RPMI7951 (cell line): Measurements from ENCODE around the gene PSMB11. TPM values are rescaled to one million over a fixed set of nuclear protein-coding genes. Genes with fewer than 3 reads are reported as not detected.

Experiments
- DNase-seq: peaks from one replicate; pipeline ENCODE4 v3.0.0-alpha.2; 2012; ENCODE audit warnings: low read depth
- total RNA-seq: library from RNA; depleted of rRNA; stranded (reverse); fragments of >200 nt; shearing (Covaris generic); gene quantifications from 2 replicates; pipeline ENCODE4 v1.2.3, GENCODE V29; 2014

The PSMB11 gene
- total RNA-seq, 1 experiment from 2014 or later = not detected

DNA sequence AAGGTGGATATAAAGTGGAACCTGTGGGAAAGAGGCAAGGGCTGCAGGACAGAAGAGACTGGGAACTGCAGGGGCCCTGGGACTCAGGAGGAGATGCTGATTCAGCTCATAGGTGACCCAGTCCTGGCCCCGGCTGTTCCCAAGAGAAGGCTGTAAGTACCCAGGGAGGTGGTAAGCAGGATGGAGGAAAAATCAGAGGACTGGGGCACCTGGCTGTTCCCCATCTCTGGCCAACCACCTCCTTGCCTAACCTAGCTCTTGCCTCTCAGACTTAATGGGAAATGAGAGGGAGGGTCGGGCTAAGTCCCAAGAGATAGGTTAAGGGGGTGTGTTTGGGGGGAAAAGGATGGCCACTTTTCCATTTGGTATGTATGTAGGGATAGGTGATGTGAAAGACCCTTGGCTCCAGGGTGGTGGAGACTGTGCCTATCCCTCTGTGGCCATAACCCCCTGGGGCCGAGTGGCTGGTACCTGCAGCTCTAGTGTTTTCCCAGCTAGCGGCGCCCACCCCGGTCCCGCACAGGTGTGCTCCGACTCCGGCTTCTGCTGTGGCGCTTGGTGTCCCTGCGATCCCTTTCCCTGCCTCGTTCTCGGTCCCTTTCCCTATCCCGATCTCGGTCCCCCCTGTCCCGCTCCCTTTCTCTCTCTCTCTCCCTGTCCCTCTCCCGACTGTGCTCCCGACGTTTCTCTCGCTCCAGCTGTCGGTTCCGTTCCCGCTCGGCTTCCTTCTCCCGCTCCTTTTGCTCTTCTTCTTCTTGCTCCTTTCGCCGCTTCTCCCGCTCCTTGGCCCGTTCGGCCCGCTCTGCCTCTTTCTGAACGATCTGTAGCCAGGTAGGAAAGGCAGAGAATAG is 16.9 kb downstream of the PSMB11 start:
- no peak for DNase-seq

DNA sequence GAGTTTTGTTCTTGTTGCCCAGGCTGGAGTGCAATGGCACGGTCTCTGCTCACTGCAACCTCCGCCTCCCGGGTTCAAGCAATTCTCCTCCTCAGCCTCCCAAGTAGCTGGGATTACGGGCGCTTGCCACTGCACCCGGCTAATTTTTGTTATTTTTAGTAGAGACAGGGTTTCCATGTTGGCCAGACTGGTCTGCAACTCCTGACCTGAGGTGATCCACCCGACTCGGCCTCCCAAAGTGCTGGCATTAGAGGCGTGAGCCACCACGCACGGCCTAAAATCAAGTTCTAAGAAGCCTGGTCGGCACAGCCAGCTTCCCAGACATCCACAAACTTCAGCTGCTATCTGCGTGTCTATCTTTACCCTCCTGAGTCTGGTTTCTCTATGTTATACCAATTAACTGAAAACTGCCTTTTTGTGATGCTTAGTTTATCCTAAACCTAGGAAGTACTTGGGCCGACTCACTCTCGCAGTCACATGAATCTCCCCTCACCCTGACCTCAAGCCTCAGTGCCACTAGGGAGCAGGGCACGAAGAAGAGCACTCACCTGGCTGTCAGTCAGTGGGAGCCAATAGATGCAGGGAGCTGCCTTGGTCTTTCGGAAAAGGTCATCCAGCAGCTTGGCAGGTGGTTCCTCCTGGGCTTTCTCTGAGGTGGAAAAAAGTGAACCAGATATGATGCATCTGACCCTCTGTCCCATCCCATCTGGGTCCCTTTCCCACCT is 18.7 kb downstream of the PSMB11 start:
- no peak for DNase-seq

DNA sequence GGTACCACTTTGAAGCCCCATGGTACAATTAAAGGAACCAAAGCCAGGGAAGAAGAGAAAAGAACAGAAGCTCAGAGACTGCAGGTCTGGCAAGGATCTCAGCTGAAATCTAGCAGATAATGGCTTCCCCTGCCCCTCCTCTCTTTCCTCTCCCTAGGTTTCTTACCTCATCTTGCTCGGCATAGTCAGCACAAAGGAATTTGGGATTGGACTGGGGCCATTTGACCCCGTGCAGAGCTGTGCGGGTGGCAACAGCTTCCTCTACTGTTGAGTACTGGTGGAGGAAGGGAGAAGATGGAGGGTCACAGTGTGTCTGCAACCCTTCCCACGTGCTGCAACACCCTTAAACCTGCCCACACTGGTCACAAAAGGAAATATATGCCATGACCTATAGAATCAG is 20.0 kb downstream of the PSMB11 start:
- peak; percentile 90 for DNase-seq

DNA sequence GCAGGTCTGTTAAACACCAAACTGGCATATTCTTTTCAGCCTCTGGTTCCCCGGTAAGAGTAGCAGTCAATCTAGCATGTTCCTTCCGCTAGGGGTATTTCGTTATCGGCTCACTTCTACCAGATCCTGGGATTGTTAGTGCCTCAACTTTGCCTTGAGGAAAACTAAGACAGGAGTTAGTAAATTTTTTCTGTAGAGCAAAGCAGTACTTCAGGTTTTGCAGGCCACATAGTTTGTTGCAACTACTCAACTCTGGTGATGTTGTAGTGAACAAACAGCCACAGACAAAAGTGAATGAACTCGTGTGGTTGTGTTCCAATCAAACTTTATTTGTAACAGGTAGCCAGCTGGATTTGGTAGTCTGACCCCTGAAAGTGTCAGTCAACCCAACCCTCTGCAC is 21.6 kb downstream of the PSMB11 start:
- no peak for DNase-seq

DNA sequence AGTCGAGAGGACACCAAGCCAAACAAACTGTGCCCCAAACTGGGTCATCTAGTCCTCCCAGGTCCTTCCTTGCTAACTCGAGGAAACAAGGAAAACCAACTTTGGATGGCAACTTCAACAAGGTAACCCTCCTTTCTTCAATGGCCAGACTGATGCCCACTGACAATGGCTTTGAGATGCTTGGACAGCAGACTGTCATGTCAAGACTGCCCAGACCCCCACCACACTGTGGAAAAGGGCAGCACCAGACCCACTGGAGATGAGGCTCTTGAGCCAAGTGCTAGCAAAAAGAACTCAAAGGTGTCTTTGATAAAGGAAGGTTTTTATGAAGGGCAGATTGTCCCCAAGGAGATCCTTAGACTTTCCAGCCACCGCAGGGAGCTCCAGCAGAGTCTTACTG is 24.4 kb downstream of the PSMB11 start:
- no peak for DNase-seq

DNA sequence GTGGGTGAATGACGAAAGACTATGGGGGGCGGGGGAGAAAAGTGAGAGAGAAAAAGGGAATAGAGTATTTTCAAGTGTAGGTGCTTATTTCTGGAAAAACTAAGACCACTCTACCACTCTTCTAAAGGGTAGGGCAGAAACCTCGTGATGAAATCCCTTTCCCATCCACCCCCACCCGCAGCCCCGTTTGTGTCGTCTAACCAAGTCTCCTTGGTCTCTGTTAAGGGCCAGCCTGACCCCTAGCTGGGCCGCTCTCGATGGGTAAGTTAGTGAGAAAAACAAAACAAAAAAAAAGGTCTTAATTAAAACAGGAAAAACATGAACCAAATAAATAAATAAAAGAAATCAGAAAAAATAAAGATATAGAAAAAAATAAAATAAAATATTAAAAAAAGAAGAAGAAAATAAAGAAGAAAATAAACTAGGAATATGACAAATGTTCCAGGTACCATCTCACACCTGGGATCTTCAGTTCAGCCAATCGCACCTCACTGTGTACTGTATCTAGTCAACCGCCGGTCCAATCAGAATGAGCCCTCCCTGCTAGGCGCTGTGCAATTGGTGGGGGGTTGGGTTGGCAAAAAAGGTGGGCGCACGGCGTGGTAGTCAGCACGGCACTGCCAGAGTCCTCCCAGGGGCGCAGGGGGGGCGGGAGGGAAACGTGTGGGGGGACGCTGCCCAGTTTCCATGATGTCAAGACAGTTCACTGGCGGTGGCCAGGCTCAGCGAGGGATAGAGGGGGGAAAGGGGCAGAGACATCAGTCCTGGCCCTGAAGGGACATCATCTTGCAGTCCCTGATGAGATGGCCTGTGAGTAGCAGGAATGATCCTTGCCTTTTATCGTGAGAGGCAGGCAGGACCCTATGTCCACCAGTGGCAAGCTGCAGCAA is 25.1 kb downstream of the PSMB11 start:
- DNase-seq = no peak

DNA sequence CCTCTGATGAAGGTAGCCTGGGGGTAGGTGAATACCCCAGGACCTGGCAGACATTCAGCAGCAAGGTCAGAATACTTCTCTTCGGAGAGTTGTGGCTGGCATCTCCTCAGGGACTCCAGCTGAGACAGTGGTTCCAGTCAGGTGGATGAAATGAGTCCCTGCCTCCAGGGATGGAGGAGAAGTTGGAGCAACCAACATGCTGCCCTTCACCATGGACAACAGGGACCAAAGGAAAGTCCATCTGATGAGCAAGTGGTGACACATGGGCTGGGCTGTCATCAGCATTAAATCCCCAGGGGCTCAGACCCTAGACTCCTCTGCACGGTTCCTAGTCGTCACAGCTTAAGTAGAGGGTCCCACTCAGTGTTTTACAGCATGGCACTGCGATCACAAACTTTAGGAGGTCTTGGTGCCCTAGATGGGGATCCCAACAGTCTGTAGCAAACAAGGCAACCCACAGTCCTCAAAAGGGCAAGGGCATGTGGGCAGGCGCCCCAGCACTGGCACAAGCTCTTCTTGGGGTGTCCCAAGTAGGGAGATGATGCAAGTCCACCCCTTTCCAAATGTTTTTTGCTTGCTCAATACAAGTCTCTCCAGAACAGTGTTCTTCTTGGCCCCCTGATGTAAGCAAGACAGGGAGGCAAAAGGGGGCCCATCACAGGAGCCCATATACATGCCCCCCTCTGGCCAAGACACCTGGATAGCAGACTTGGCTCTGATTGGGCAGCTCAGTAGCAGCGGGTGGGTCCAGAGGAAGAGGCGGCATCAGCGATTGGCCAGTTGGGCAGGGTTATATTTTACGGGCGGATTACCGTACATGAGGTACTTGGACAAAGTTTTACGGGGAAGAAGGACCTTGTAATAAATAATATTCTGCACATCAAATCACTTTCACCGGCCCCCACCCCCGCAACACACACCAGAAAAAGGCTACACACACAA is 26.1 kb downstream of the PSMB11 start:
- DNase-seq = no peak

DNA sequence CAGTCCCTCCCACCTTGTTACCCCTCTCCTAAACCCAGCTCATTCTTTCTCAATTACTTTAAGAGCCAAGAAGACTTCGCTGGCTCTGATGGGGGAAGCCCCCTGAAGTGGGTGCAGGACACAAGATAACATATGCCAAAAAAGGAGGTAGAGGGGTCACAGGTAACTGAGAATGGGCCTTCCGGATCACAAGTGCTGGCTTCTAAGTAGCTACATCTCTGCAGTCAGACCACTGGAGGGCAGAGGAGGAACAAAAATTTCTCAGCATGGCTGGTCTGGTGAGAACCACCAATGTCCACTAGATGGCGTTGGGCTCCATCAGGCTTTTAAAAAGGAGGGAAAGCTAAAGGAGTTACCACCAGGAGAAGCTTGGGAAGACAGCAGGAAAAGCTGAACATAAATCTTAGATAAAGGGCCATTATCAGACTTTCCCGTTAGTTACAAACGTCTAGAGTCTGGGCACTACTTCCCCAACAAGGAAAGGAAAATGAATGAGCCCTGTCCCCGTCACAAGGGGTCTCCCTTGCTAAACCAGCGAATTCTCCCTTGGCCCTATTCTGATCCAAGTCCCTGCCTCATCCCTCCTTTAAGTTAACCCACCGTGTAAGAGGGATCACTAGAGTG is 26.9 kb downstream of the PSMB11 start:
- DNase-seq = peak; percentile 87

DNA sequence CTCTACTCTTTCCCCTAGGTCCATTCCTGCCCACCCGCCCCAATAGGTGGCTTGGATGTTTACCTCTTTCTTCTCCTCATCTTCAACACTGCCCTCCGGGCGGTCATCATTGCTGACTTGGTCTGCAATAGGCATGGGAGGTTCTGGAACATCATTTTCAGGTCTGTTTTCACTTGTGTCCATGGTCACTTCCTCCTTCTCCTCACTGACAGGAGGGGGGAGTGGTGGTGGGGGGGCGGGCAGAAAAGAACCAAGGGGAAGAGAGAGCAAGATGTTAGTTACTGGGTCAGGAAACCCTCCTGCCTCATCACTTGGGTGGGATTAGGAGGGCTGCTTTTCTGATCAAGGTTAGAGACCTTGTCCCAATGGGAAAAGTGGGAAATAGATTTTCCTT is 27.4 kb downstream of the PSMB11 start:
- DNase-seq = no peak

DNA sequence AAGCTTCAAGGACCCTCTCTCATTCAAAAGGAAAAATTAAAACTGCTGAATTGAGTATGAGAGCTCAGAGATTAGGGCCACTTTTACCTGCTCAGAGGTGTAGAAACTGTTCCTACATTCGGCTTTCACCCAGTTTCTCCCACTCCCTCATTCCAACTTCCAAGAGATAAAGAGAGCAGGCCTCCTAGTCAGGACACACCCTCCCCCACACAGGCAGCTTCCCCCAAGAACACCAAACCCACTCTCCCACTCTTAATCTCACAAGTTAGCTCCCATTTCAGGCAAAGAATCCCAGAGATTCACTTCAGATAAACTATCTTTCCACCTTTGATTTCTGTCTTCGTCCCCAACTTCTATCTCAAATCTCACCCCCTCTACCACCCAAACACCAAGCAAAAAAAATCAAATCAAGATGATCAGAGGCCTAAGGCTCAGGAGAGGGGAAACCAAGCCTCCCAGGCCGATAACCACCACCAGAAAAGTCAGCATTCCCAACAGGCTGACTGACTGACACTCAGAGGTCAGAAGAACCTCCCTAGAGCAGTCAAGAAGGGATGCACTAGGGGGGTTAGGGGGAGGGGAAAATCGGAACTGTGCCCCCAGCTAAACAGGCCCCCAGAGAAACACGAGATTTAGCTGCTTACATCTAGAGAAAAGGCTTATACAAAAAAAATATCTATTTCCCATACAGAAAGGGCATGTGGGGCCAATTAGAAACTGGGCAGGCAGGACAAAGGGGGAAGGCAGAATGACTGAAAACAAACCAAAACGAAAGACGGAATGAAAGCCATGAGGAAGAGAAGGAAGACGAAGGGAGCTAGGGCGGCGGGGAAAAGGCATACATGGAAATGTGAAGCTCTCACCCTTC is 28.5 kb downstream of the PSMB11 start:
- no peak for DNase-seq

DNA sequence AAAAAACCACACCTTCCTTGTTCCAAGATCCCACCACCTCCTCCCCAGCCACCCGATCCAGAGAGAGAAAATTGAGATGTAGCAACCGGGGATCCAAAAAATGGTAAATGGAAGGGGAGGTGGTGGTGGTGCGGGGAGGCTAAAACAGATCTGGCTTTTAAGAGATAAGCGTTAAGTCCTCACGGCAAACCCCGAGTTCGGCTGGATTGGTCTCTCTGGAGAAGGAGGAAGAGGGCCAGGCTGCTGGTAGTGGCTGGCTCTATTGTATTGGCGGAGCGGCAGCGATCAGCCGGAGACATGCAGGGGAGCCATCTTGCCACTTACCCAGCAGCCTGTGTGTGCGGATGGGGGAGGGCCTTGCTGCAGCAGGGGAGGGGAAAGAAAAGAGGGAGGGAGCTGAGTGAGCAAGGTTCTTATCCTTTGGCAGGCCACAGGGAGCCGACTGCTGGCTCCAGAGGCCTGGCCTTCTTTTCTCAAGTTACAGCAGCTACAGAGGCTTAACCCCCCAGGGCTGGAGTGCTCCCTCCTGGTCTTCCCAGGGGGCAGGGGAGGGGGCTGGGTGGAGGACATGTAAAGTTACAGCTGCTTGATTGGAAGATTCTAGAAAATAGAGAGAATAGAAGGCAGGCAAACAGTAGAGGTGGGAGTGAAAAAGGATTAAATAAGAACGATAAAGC is 29.4 kb downstream of the PSMB11 start:
- DNase-seq = peak; percentile 88

DNA sequence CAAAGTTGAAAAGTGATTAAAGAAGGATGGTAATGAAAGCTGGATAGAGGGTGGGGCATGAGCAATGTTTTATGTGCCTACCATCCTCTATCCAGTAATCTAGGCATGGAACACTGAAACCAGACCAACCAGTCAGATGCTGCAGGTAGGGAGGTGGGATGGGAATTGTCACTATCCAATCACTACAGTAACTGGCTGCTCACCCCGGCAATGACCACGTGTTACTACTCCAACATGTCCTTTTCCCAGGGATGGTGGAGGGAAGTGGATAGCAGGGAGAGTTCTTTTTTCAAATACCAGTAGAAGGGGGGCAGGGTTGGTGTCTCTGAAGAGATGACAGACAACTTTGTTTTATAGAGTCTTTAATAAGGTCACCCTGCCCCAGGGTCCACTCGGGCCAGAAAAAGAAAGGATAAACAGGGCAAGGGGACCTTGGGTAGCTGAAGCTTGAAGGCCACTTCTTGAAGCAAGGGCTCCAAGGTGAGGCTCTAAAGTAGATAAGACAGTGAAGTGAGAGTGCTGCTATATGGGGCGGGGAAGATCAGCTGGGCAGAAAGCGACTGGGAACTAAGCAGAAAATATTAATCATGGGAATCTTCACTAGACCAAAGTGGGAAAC is 30.0 kb downstream of the PSMB11 start:
- DNase-seq = no peak

DNA sequence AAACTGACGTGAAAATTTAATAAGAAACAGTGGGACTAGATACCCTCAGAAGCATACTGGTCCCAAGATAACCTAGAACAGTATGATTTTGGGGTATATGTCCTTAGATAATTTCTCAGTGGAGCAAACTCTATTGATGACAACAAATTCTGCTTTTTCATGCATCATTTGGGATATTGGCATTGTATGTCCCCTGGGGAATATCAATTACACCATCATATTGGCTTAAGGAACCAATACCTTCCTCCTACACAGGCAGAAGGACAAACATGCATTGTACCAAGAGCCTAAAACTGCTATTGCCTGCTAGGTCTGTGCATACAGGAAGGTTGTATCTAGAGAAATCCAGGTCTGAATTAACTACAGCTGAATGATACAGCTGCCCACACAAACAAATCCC is 32.9 kb downstream of the PSMB11 start:
- no peak for DNase-seq

DNA sequence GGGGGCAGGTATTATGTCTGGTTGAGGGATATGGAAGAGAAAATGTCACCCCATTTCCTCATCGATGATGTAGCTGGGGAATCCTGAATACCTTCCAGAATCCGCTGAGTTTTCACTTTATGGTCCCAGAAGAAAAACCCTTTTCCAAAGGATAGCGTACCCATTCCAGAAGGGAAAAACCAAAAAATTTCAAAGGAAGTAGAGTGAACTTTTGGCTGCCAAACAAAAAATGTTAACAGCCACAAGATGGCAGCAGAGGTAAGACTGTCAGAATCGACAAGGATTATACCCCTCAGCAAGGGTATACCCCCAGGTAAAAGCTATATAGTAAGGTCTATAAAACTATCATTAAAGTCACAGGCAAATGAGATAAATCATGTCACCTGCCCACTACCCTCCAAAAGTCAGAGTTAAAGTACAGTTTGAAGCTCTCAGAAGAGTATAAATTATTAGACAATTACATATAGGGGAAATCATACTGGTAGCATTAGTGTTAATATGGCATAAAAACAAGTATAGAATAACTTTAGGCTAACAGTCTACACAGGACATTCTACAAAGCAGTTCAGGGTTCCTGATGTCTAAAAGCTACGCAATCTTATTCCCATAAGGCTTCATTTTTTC is 34.9 kb downstream of the PSMB11 start:
- DNase-seq = peak; percentile 33

DNA sequence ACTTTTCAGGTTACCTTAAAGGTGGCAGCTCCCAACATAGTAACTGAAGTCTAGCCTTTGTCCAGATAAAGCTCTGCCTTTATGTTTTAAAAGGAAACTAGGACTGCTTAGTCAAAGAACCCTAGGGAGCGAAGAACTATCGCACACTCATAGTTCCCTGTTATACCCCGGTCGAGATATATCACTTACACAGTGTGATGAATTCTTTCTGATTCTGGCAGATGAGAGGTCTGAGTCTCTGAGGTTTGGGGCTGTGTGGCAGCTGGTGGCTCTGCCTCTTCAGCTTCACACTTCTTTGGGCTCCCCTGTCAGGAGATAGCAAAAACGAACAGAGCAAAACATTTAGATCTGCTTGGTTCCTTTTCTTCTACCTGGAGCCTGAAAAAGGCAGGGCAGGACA is 36.0 kb downstream of the PSMB11 start:
- DNase-seq = no peak

DNA sequence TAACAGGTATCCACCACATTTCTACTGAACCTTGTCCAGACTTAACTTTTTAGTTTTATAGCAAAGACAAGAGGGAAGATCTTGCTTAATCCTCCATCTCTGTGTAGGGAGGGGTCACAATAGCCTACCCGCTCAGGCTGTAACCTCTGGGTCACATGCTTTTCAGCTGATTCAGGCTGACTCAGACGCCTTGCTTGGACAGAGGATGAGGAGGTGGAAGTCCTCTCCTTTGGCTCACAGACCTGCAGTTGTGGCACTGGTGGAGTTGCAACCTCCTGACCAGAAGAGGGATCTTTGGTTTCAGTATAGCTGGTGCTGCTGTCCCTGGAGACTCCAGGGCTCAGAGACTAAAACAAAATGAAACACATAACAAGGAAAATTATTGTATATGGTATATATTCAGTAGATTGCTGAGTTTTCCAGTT is 36.7 kb downstream of the PSMB11 start:
- DNase-seq = peak; percentile 92

DNA sequence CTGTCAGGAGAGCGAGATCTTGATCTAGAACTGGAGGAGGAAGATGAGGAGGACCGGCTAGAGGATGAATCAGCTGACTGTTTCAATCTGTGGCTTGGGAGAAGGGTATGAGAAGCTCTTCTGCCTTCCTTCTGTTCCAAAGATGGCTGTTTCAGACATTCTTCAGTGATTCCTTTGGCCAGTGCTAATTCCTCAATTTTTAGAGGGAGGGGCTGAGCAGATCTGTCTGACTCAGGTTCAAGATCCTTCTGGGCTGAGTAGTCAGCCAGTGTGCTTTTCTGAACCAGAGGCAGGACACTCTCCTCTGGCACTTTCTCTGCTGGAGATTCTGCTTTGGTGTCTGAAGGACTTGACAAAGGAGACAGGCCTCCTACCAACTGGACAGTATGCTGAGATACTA is 37.7 kb downstream of the PSMB11 start:
- DNase-seq = no peak

DNA sequence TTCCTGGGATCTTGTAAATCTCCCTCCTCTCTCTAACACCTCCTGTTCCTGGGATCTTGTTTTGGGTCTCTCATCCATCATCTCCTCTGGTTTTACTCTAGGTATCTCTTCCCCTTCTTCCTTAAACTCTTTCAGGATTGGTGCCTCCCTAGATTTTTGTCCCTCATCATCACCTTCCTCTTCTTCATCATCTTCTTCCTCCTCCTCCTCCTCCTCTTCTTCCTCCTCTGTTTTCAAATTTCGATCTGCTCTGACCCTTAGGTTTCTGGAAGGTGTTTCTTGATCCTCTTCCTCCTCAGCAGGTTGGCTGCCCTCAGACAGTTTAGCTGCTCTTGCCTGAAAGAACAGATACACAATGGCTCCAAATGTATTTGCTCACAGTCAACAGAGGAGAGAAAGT is 38.5 kb downstream of the PSMB11 start:
- DNase-seq = no peak
